ENCODE data around the gene TYMS. TPM values are rescaled to one million over a fixed set of nuclear protein-coding genes. Genes with fewer than 3 reads are reported as not detected.

The TYMS gene
- total RNA-seq, 2 experiments from 2014 or later = 90.7 to 196 TPM

DNA sequence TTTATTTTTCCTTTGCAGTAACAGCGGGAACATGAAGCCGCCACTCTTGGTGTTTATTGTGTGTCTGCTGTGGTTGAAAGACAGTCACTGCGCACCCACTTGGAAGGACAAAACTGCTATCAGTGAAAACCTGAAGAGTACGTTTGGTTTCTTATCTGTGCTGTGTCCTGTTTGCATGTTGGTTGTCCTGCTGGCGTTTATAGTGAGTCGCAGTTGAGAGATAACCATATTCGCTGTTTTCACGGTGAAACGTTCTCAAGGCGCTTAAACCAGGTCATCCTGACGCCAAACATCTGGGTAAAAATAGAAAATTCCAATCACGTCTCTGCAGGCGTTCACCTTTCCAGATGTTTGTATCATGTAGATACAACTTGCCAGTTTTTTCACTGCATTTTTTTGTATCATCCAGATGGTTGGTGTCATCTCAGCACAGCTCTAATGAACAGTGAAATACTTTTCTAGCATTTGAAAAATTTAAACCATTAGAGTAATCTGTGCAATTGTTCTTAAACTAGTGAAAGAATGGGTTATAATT is 39.4 kb upstream of the TYMS start:
- CTCF ChIA-PET (ENCODE audit: unreplicated experiment) = interaction anchor here (0.8 kb wide), 1 partner anchor 223 kb away, joined by 3 read pairs; no protein-coding TSS in a partner anchor
- Histone ChIP-seq H3K36me3 (ENCODE audit: insufficient read depth, low read length) (no peaks in the 10 kb centered on the region), H3K79me2 (ENCODE audit: insufficient read depth, low read depth, low read length) (no peaks in the 10 kb centered on the region), H3K9me2 (ENCODE audit: insufficient read depth, low read length) (no peaks in the 10 kb centered on the region), H3K4me3 (ENCODE audit: low read depth, low read length, poor library complexity, severe bottlenecking) (no peak overlapping the region), H2AFZ (ENCODE audit: low read length) (no peak overlapping the region), H3K4me1 (ENCODE audit: insufficient read depth, low read length, poor library complexity, severe bottlenecking) (no peaks in the 10 kb centered on the region), H3K4me2 (ENCODE audit: low read length) (no peak overlapping the region), H3K27ac (ENCODE audit: low read depth, low read length, poor library complexity, severe bottlenecking) (no peak overlapping the region), H3K9me3 (ENCODE audit: low read length) (no peaks in the 10 kb centered on the region), H4K20me1 (ENCODE audit: insufficient read depth, low read length) (no peaks in the 10 kb centered on the region)
- no peak for TF ChIP-seq EZH2phosphoT487 (IDR thresholded peaks at IDR 0.05; ENCODE audit: borderline replicate concordance, low read depth, low read length)
- TF ChIP-seq, protein P1, sequence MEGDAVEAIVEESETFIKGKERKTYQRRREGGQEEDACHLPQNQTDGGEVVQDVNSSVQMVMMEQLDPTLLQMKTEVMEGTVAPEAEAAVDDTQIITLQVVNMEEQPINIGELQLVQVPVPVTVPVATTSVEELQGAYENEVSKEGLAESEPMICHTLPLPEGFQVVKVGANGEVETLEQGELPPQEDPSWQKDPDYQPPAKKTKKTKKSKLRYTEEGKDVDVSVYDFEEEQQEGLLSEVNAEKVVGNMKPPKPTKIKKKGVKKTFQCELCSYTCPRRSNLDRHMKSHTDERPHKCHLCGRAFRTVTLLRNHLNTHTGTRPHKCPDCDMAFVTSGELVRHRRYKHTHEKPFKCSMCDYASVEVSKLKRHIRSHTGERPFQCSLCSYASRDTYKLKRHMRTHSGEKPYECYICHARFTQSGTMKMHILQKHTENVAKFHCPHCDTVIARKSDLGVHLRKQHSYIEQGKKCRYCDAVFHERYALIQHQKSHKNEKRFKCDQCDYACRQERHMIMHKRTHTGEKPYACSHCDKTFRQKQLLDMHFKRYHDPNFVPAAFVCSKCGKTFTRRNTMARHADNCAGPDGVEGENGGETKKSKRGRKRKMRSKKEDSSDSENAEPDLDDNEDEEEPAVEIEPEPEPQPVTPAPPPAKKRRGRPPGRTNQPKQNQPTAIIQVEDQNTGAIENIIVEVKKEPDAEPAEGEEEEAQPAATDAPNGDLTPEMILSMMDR (conservative IDR thresholded peaks at IDR 0.05; ENCODE audit: low read length) = no peak
- BruUV-seq (replicated peaks) = no TSS peak
- intact Hi-C loops (cut with micrococcal nuclease; ENCODE audit: unreplicated experiment) = no loop called here
- POLR2A ChIA-PET = interaction anchor here (0.6 to 0.7 kb wide), 5 partner anchors 9 to 302 kb away, joined by 3 read pairs; no protein-coding TSS in a partner anchor
- no peak for DNase-seq (ENCODE audit: low spot score)

DNA sequence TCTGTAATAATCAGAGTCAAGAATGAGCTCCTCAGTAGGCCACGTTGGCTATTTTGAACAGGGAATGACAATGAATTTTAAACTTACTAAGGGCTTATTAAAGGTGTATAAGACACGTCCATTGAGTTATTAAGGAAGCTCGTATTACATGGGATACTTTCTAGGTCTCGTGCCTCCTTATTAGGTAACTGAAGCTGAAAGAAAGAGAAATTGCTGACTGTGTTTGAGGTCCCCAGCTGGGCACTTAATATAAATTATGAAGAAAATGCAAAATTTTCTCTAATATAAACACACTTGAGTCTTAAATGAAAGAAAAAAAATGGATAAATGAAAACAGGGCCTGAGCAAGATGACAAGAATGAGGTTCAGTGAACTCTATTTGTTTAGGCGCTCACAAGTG is 38.8 kb upstream of the TYMS start:
- BruUV-seq (replicated peaks) = no TSS peak
- POLR2A ChIA-PET = interaction anchor here (1.1 kb wide), 1 partner anchor 262 kb away, joined by 3 read pairs; no protein-coding TSS in a partner anchor
- Histone ChIP-seq H4K20me1 (ENCODE audit: insufficient read depth, low read length) (no peaks in the 10 kb centered on the region), H3K36me3 (ENCODE audit: insufficient read depth, low read length) (no peaks in the 10 kb centered on the region), H3K27ac (ENCODE audit: low read depth, low read length, poor library complexity, severe bottlenecking) (no peak overlapping the region), H2AFZ (ENCODE audit: low read length) (no peak overlapping the region), H3K4me1 (ENCODE audit: insufficient read depth, low read length, poor library complexity, severe bottlenecking) (no peaks in the 10 kb centered on the region), H3K9me3 (ENCODE audit: low read length) (no peaks in the 10 kb centered on the region), H3K4me3 (ENCODE audit: low read depth, low read length, poor library complexity, severe bottlenecking) (no peak overlapping the region), H3K9me2 (ENCODE audit: insufficient read depth, low read length) (no peaks in the 10 kb centered on the region), H3K79me2 (ENCODE audit: insufficient read depth, low read depth, low read length) (no peaks in the 10 kb centered on the region), H3K4me2 (ENCODE audit: low read length) (no peak overlapping the region)
- CTCF ChIA-PET (ENCODE audit: unreplicated experiment) = interaction anchor here (0.8 kb wide), 1 partner anchor 223 kb away, joined by 3 read pairs; no protein-coding TSS in a partner anchor
- TF ChIP-seq EZH2phosphoT487 (IDR thresholded peaks at IDR 0.05; ENCODE audit: borderline replicate concordance, low read depth, low read length) = no peak
- TF ChIP-seq, protein P1 (conservative IDR thresholded peaks at IDR 0.05; ENCODE audit: low read length) = no peak
- no peak for DNase-seq (ENCODE audit: low spot score)
- intact Hi-C loops (cut with micrococcal nuclease; ENCODE audit: unreplicated experiment) = no loop called here

DNA sequence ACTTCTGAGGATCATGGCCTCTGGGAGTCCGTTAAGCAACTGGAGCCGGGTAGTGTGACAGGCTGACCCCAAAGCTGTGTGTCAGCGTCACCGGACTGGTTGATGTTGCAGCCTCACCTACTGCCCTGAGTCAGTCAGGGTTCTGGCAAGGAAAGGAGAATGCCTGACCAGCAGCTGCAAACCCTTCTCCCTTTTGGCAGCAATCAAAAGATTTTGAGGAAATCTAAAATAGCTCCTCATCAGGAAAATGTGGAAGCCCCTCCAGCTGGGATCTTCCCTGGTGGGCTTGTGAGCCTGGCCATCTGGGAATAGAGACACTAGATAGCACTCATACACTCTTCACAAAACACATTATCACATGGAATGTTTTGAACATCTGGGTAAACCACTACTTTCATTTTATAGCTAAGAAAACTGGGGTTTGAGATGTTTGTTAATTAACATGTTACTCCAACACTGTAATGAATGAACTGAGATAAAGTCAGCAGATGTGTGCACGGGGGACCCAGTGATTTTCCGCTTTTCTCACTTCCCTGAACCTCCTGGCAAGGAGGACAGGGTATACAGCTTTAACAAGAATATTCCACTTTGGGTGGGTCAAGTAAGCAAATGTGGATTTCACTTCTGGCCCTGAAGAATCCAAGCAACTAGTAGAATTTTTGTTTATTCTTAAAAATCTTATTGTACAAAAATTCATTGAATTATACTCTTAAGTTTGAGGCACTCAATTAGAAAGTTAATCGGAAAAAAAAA is 36.0 kb upstream of the TYMS start:
- H3K27ac ChIP-seq (ENCODE audit: low read depth, low read length, poor library complexity, severe bottlenecking) = no peak overlapping the region
- no peaks in the 10 kb centered on the region for H4K20me1 ChIP-seq (ENCODE audit: insufficient read depth, low read length)
- DNase-seq (ENCODE audit: low spot score) = no peak
- ChIA-PET CTCF (ENCODE audit: unreplicated experiment) (interaction anchor here (0.6 kb wide), 1 partner anchor 209 kb away, joined by 3 read pairs; no protein-coding TSS in a partner anchor), POLR2A (no interaction called here)
- H3K9me3 ChIP-seq (ENCODE audit: low read length) = no peaks in the 10 kb centered on the region
- no peaks in the 10 kb centered on the region for H3K36me3 ChIP-seq (ENCODE audit: insufficient read depth, low read length)
- H3K79me2 ChIP-seq (ENCODE audit: insufficient read depth, low read depth, low read length) = no peaks in the 10 kb centered on the region
- no peak overlapping the region for H3K4me2 ChIP-seq (ENCODE audit: low read length)
- no peak overlapping the region for H2AFZ ChIP-seq (ENCODE audit: low read length)
- H3K4me3 ChIP-seq (ENCODE audit: low read depth, low read length, poor library complexity, severe bottlenecking) = no peak overlapping the region
- intact Hi-C loops (cut with micrococcal nuclease; ENCODE audit: unreplicated experiment) = no loop called here
- TF ChIP-seq, protein P1 (conservative IDR thresholded peaks at IDR 0.05; ENCODE audit: low read length) = no peak
- TF ChIP-seq EZH2phosphoT487 (IDR thresholded peaks at IDR 0.05; ENCODE audit: borderline replicate concordance, low read depth, low read length) = no peak
- H3K9me2 ChIP-seq (ENCODE audit: insufficient read depth, low read length) = no peaks in the 10 kb centered on the region
- no peaks in the 10 kb centered on the region for H3K4me1 ChIP-seq (ENCODE audit: insufficient read depth, low read length, poor library complexity, severe bottlenecking)
- BruUV-seq (replicated peaks) = no TSS peak

Data from OCI-LY7 (cell line).